GM13976 (cell line): ENCODE measurements around the gene TSSC4.

Experiments
- DNase-seq: peaks from one replicate; pipeline ENCODE4 v3.0.0; 2012; ENCODE audit warnings: low spot score
- CTCF ChIP-seq: IDR thresholded peaks from 2 replicates; pipeline ENCODE4 v1.5.1; 2012; ENCODE audit warnings: borderline replicate concordance, mild to moderate bottlenecking; ENCODE audit not compliant: insufficient read depth; ENCODE audit errors: extremely low read depth, missing control alignments, control extremely low read depth
- in situ Hi-C: fragments of 300-500 bp; cut with MboI; formaldehyde crosslinking; loops from one replicate; pipeline ENCODE4 v1.12.0; 2022; ENCODE audit warnings: low sequenced_read_pairs, mixed read lengths, inconsistent platforms; ENCODE audit not compliant: unreplicated experiment

The TSSC4 gene

GRCh38 chr11:2443406-2443805, 42.9 kb downstream of the TSSC4 start:
- in situ Hi-C loops: no loop called here
- no peak for DNase-seq
- TF ChIP-seq CTCF: no peak

GRCh38 chr11:2443881-2444820, 43.6 kb downstream of the TSSC4 start, which contains the start of gene TRPM5:
Gene TRPM5 (minus strand): TSS chr11:2444514. CDS start chr11:2423036, 21,478 bp downstream.
- TF ChIP-seq CTCF: no peak
- in situ Hi-C loops: no loop called here
- DNase-seq: no peak

DNA sequence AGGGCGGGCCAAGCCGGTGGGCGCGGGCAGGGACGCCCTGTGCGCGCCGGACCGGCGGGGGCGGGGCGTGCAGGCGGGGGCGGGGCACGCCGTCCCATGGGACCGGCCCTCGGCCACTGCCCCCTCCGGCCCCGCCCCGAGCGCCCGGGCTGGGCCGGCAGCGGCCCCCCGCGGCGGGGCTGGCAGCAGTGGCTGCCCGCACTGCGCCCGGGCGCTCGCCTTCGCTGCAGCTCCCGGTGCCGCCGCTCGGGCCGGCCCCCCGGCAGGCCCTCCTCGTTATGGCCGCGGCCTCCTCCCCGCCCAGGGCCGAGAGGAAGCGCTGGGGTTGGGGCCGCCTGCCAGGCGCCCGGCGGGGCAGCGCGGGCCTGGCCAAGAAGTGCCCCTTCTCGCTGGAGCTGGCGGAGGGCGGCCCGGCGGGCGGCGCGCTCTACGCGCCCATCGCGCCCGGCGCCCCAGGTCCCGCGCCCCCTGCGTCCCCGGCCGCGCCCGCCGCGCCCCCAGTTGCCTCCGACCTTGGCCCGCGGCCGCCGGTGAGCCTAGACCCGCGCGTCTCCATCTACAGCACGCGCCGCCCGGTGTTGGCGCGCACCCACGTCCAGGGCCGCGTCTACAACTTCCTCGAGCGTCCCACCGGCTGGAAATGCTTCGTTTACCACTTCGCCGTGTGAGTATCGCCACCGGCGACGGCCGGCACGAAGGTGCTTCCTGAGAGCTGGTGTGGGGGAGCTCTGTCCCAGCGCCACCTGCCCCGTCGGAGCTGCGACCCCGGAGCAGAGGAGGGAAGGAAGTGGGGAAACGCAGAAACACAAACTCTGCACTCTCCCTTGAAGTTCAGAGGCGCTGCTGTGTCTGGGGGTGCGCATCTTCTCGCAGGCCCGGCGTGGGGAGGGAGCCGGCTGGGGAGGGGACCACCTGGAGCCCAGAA, 44.5 kb downstream of the TSSC4 start, which contains the start of gene KCNQ1:
TSS of gene KCNQ1 (plus strand) at position 188 of the 925 bp plus-strand sequence. CDS start at position 279, 91 bp downstream.
- in situ Hi-C loops: no loop called here
- no peak for TF ChIP-seq CTCF
- peak; percentile 80 for DNase-seq

DNA sequence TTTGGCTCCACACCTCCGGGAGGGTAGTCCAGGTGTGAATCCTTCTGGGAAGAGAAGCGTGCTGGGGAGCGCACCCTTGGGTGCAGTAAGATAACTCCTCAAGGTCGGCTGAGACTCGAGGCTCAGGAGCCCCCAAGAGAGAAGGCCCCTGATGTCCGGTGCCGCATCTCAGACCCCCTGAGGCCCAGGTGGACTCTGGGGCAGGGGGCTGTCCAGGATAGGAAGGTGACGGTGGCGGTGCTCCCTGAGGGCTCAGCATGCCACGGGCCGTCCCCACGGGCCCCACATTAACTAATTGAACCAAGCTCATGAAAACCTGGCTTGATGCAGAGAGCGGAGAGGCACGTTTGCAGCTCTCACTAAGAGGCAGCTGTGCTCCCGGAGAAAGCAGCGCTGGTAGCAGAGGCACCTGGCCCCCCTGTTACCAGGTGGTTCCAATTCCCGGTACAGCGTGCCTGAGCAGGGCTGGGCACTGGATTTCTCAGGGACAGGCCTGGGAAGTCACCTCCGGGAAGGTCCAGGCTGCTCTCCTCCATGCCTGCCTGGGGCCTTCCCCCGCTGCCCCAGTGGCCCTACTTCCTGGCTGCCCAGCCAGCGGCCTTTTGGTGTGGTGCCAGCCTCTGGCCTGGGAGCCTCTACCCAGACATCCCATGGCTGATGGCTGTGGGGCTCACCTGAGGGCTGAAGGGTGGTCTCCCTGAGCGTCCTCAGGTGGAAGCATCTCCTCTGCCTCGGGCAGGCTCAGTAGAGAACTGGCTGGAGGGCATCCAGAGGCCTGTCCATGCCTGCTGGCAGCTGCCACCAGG, 45.4 kb downstream of the TSSC4 start:
- in situ Hi-C loops: no loop called here
- no peak for DNase-seq
- TF ChIP-seq CTCF: no peak

- in situ Hi-C loops: no loop called here
- DNase-seq: no peak
Observed at GRCh38 chr11:2446590-2447252, 46.2 kb downstream of the TSSC4 start.

More at GRCh38 chr11:2446590-2447252, 46.2 kb downstream of the TSSC4 start:
- no peak for TF ChIP-seq CTCF
